Measurements from ENCODE around the gene MIOS.

The MIOS gene

DNA sequence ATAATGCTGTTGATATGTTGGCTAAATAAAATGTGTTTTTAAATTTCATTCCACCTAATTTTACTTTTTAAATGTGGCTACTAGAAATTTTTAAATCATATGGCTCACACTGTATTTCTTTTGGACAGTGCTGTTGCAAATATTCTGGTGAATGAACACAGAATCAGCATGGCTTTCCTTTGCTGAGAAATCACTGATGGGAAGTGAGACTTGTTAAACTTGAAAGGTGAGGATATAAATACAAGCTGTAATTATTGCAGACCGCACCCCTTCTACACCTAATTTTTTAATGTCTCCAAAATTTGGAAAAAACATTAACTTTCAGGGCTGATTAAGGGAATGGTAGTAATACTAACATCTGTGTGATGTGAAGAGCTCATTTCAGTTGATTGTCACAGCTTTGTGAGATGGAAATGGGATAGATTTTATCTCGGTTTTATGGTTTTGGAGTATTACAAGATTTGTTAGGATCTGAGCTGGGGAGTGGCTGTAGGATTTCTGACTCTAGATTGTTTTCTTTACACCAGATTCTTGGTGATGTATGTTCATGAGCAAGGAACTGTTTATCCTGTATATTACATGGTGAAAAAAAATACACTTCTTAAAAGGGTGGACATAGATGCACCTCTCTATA is 1.3 kb downstream of the MIOS start:
- Histone ChIP-seq H3K36me3 (ENCODE audit: insufficient read depth, low read length) (peaks cover 28% of the 10 kb centered on the region), H3K9ac (ENCODE audit: low read depth, low read length) (peak overlapping the region; percentile 96; the same call in 1 of the 2 replicates), H3K27me3 (ENCODE audit: insufficient read depth, low read length) (no peaks in the 10 kb centered on the region), H3K4me3 (ENCODE audit: low read length) (peak overlapping the region; percentile 98), H3K9me3 (ENCODE audit: insufficient read depth, low read depth, low read length) (peaks cover 5% of the 10 kb centered on the region; the same call in 1 of the 2 replicates), H3K4me1 (ENCODE audit: insufficient read depth, low read length) (peaks cover 28% of the 10 kb centered on the region), H3K27ac (ENCODE audit: low read depth, low read length) (no peak overlapping the region)
- WGBS: 75% methylated on average over 1 of the region's 2 CpGs

DNA sequence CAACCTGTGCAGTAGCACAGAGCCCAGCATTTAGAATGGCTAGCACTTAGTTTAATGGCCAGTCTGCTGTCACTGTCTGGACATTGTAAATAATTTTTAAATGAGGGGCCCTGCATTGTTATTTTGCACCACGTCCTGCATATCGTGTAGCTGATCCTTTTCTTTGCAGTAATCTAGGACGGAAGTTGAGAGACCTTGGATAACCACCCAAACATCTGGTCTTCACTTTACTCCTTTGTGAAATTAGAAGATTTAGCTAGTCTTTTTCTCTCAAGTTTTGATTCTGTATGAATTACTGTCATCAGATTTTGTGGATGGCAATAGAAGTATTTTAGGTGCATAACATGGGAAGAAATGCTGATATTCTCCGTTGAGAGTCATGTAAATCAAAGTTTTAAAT is 1.9 kb downstream of the MIOS start:
- H3K9ac ChIP-seq (ENCODE audit: low read depth, low read length): no peak overlapping the region

DNA sequence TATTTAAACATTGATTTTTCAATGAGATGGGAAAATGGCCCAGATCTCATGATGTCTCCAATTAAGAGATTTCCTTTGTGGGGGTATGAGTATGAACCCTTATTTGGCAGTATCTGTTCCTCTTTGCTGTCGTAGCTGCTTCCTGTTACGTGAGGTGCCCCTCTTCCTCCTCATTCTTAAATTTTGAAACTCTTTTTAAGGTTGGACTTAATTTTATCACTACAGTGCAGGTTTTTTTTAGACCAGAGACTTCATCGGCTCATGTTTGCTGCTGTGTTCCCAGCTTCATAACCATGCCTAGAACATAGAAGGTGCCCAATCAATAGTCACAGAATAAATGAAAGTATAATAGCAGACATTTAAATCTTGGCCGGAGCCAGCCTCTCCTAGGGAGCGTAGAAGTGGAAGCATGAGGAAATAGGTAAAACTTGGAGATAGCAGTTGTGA is 2.4 kb downstream of the MIOS start:
- Histone ChIP-seq H3K36me3 (ENCODE audit: insufficient read depth, low read length) (peaks cover 39% of the 10 kb centered on the region), H3K27me3 (ENCODE audit: insufficient read depth, low read length) (no peaks in the 10 kb centered on the region), H3K9ac (ENCODE audit: low read depth, low read length) (no peak overlapping the region), H3K4me3 (ENCODE audit: low read length) (peak overlapping the region; percentile 98; the same call in 1 of the 2 replicates), H3K9me3 (ENCODE audit: insufficient read depth, low read depth, low read length) (peaks cover 5% of the 10 kb centered on the region; the same call in 1 of the 2 replicates), H3K4me1 (ENCODE audit: insufficient read depth, low read length) (peaks cover 23% of the 10 kb centered on the region), H3K27ac (ENCODE audit: low read depth, low read length) (no peak overlapping the region)
- 89% methylated on average over 5 of the region's 5 CpGs for WGBS

More for the DNA sequence above, 1.9 kb downstream of the MIOS start:
- H3K9me3 ChIP-seq (ENCODE audit: insufficient read depth, low read depth, low read length): peaks cover 5% of the 10 kb centered on the region; the same call in 1 of the 2 replicates
- H3K4me1 ChIP-seq (ENCODE audit: insufficient read depth, low read length): peaks cover 28% of the 10 kb centered on the region
- peaks cover 34% of the 10 kb centered on the region for H3K36me3 ChIP-seq (ENCODE audit: insufficient read depth, low read length)
- 95% methylated on average over 4 of the region's 4 CpGs for WGBS
- H3K4me3 ChIP-seq (ENCODE audit: low read length): peak overlapping the region; percentile 98
- no peaks in the 10 kb centered on the region for H3K27me3 ChIP-seq (ENCODE audit: insufficient read depth, low read length)
- no peak overlapping the region for H3K27ac ChIP-seq (ENCODE audit: low read depth, low read length)

DNA sequence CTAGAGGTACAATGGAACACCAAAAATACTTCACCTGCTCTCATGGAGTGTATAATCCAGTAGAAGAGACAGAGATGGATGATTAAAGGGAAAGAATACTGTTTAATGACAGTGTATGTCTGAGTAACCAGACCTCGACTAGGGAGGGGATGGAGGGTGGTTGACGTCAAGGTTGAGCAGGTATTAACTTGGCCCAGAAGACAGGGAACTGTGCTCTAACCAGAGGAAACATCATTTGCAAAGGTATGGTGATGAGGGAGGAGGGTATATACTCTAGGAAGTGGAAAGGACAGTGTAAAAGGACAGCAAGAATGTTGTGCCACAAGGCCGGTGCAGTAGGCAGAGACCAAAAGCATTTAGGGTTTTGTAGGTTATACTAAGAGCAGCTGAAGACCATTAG is 2.9 kb downstream of the MIOS start:
- Histone ChIP-seq H3K4me1 (ENCODE audit: insufficient read depth, low read length) (peaks cover 22% of the 10 kb centered on the region), H3K9me3 (ENCODE audit: insufficient read depth, low read depth, low read length) (peaks cover 5% of the 10 kb centered on the region; the same call in 1 of the 2 replicates), H3K36me3 (ENCODE audit: insufficient read depth, low read length) (peaks cover 44% of the 10 kb centered on the region), H3K27ac (ENCODE audit: low read depth, low read length) (no peak overlapping the region), H3K27me3 (ENCODE audit: insufficient read depth, low read length) (no peaks in the 10 kb centered on the region), H3K9ac (ENCODE audit: low read depth, low read length) (no peak overlapping the region), H3K4me3 (ENCODE audit: low read length) (no peak overlapping the region)
- WGBS: 93% methylated on average over 3 of the region's 3 CpGs

DNA sequence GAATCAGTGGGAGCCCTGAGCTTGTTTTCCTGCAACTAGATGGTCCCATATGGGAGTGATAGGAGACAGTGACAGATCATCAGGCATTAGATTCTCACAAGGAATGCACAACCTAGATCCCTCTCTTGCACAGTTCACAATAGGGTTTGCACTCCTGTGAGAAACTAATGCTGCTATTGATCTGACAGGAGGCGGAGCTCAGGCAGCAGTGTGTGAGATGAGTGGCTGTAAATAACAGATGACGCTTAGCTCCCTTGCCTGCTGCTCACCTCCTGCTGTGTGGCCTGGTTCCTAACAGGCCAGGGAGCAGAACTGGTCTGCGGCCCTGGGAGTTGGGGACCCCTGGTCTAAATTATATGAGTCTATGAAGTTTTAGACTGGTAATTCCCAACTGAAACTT is 3.9 kb downstream of the MIOS start:
- no peak overlapping the region for H3K9ac ChIP-seq (ENCODE audit: low read depth, low read length)
- no peak overlapping the region for H3K4me3 ChIP-seq (ENCODE audit: low read length)
- H3K9me3 ChIP-seq (ENCODE audit: insufficient read depth, low read depth, low read length): peaks cover 5% of the 10 kb centered on the region; the same call in 1 of the 2 replicates
- H3K36me3 ChIP-seq (ENCODE audit: insufficient read depth, low read length): peaks cover 44% of the 10 kb centered on the region
- H3K27me3 ChIP-seq (ENCODE audit: insufficient read depth, low read length): no peaks in the 10 kb centered on the region
- WGBS: 93% methylated on average over 3 of the region's 3 CpGs
- no peak overlapping the region for H3K27ac ChIP-seq (ENCODE audit: low read depth, low read length)
- H3K4me1 ChIP-seq (ENCODE audit: insufficient read depth, low read length): peaks cover 22% of the 10 kb centered on the region

DNA sequence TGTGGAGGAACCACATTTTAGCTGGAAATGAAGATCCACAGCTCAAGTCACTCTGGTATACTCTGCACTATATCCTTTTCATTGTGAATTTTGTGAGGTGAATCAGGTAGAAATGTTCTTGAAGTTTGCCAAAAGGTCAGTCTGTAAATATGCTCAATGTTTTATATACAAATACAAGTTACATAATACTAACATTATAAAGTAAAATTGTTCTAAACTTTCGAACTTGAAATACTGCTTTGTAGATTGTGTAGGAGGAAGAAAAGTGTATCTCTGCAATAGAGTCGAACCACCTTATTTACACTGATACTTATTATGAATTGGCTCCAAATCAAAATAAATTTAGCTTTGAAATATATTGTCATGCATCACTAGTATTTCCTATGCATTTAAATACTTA is 7.0 kb downstream of the MIOS start:
- no peak overlapping the region for H3K27ac ChIP-seq (ENCODE audit: low read depth, low read length)
- H3K4me1 ChIP-seq (ENCODE audit: insufficient read depth, low read length): peaks cover 3% of the 10 kb centered on the region
- H3K27me3 ChIP-seq (ENCODE audit: insufficient read depth, low read length): no peaks in the 10 kb centered on the region
- H3K9ac ChIP-seq (ENCODE audit: low read depth, low read length): no peak overlapping the region
- H3K36me3 ChIP-seq (ENCODE audit: insufficient read depth, low read length): peaks cover 48% of the 10 kb centered on the region
- no CpG with 5 or more reads among the region's 2 CpGs for WGBS
- peaks cover 5% of the 10 kb centered on the region; the same call in 1 of the 2 replicates for H3K9me3 ChIP-seq (ENCODE audit: insufficient read depth, low read depth, low read length)
- no peak overlapping the region for H3K4me3 ChIP-seq (ENCODE audit: low read length)

DNA sequence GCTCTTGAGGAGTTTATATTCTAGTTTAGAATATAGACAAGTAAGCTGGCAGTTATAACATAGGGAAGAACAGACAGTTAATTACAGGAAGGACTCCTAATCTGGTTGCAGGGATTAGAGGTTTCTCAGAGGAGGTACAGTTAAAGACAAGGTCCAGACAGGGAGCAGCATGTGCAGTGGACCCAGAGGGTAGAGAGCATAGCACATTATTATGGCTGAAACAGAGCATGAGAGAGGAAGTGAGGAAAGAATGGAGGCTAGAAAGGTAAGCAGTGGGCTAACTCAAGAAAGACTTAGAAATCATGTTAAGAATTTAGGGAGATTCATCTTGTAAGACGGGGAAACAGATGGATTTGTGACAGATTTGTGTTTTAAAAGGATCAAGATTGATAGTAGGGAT is 9.7 kb downstream of the MIOS start:
- Histone ChIP-seq H3K9me3 (ENCODE audit: insufficient read depth, low read depth, low read length) (no peaks in the 10 kb centered on the region), H3K4me3 (ENCODE audit: low read length) (no peak overlapping the region), H3K36me3 (ENCODE audit: insufficient read depth, low read length) (peaks cover 43% of the 10 kb centered on the region), H3K27me3 (ENCODE audit: insufficient read depth, low read length) (no peaks in the 10 kb centered on the region), H3K27ac (ENCODE audit: low read depth, low read length) (no peak overlapping the region), H3K4me1 (ENCODE audit: insufficient read depth, low read length) (peaks cover 3% of the 10 kb centered on the region; the same call in 1 of the 2 replicates), H3K9ac (ENCODE audit: low read depth, low read length) (no peak overlapping the region)
- 92% methylated on average over 1 of the region's 1 CpG for whole genome bisulfite sequencing

DNA sequence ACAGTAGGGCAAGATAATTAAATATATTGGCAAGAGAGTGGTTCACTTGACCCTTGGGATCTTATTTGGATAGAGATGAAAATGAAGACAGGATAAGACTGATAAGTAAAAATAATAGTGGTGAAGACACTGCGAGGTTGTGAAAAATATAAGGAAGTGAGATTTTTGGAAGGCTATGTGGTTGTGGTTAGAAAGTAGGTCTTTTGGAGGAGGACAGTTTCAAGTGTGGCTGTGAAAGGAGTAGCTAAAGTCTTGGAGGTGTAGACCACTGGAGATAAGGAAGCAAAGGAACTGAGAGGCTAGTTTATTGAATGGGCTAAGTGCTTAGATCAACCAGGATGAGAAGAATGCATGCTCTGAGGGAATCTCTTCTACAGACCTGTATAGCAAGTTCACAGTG is 11.2 kb downstream of the MIOS start:
- Histone ChIP-seq H3K27me3 (ENCODE audit: insufficient read depth, low read length) (no peaks in the 10 kb centered on the region), H3K9me3 (ENCODE audit: insufficient read depth, low read depth, low read length) (no peaks in the 10 kb centered on the region), H3K27ac (ENCODE audit: low read depth, low read length) (no peak overlapping the region), H3K4me1 (ENCODE audit: insufficient read depth, low read length) (peaks cover 11% of the 10 kb centered on the region; the same call in 1 of the 2 replicates), H3K9ac (ENCODE audit: low read depth, low read length) (no peak overlapping the region), H3K36me3 (ENCODE audit: insufficient read depth, low read length) (peaks cover 40% of the 10 kb centered on the region), H3K4me3 (ENCODE audit: low read length) (no peak overlapping the region)
- 96% methylated on average over 1 of the region's 1 CpG for WGBS

DNA sequence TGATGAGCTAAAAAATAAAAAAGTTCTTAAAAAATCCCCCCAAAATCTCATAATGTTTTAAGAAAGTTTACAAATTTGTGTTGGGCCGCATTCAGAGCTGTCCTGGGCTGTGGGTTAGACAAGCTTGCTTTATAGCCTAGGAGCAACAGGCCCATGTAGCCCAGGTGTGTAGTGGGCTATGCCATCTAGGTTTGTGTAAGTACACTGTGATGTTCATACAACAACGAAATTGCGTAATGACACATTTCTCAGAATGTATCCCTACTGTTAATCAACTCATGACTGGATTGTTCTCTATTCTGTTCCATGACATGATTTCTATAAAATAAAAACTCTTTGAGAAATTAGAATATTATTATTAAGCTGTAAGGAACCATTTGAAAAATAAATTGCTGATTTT is 13.0 kb downstream of the MIOS start:
- Histone ChIP-seq H3K36me3 (ENCODE audit: insufficient read depth, low read length) (peaks cover 40% of the 10 kb centered on the region), H3K27ac (ENCODE audit: low read depth, low read length) (no peak overlapping the region), H3K4me1 (ENCODE audit: insufficient read depth, low read length) (peaks cover 11% of the 10 kb centered on the region; the same call in 1 of the 2 replicates), H3K27me3 (ENCODE audit: insufficient read depth, low read length) (no peaks in the 10 kb centered on the region), H3K9ac (ENCODE audit: low read depth, low read length) (no peak overlapping the region), H3K9me3 (ENCODE audit: insufficient read depth, low read depth, low read length) (no peaks in the 10 kb centered on the region), H3K4me3 (ENCODE audit: low read length) (no peak overlapping the region)
- WGBS: 98% methylated on average over 3 of the region's 3 CpGs

DNA sequence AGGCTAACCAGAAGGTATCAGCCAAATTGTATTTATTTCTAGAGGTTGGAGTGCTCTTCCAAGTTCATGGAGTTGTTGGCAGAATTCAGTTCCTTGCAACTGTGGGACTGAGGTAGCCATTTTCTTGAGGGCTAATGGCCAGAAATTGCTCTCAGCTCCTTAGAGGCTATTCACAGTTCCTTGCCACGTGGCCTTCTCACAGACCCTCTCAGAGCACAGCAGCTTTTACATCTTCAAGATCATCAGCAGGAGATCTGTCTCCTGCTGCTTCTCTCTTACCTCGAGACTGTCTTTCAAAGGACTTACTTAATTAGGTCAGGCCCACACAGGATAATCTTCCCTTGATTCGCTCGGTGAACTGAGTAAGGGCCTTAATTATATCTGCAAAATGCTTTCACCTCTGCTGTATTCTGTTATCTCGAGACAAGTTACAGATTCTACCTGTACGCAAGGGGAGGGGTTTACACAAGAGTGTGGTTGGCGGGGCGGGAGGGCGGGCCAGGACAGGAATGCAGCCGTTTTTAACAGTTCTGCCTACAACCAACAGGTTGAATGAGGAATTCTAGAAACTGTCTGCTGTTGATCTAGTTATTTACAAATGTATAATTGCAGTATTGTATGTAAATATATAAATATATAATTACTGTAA is 15.0 kb downstream of the MIOS start:
- Histone ChIP-seq H3K4me3 (ENCODE audit: low read length) (no peak overlapping the region), H3K27me3 (ENCODE audit: insufficient read depth, low read length) (no peaks in the 10 kb centered on the region), H3K36me3 (ENCODE audit: insufficient read depth, low read length) (peaks cover 55% of the 10 kb centered on the region), H3K9me3 (ENCODE audit: insufficient read depth, low read depth, low read length) (no peaks in the 10 kb centered on the region), H3K27ac (ENCODE audit: low read depth, low read length) (peak overlapping the region; percentile 72; the same call in 1 of the 2 replicates), H3K9ac (ENCODE audit: low read depth, low read length) (no peak overlapping the region; the same call in 1 of the 2 replicates), H3K4me1 (ENCODE audit: insufficient read depth, low read length) (peaks cover 11% of the 10 kb centered on the region; the same call in 1 of the 2 replicates)
- WGBS: 35% methylated on average over 10 of the region's 10 CpGs

DNA sequence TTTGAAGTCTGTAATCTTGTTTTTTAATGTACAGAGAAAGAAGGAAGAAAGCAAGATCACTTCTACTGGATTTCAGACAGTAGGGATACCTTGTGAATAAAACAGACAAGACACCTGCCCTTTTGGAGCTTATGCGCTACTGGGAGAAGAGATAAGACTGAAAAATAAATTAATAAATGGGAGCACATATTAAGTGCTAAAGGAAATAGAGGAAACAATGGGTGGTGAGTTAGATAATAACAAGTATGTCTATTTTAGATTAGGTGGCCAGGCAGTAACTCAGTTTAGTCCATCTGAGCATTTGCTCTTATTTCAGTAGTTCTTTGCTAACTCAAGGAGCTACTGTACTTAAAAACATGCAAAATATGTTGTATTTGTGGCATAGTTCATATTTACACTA is 15.9 kb downstream of the MIOS start:
- H3K36me3 ChIP-seq (ENCODE audit: insufficient read depth, low read length): peaks cover 56% of the 10 kb centered on the region
- H3K9me3 ChIP-seq (ENCODE audit: insufficient read depth, low read depth, low read length): no peaks in the 10 kb centered on the region
- H3K9ac ChIP-seq (ENCODE audit: low read depth, low read length): no peak overlapping the region
- no peak overlapping the region for H3K27ac ChIP-seq (ENCODE audit: low read depth, low read length)
- H3K27me3 ChIP-seq (ENCODE audit: insufficient read depth, low read length): no peaks in the 10 kb centered on the region
- peaks cover 11% of the 10 kb centered on the region; the same call in 1 of the 2 replicates for H3K4me1 ChIP-seq (ENCODE audit: insufficient read depth, low read length)
- 97% methylated on average over 1 of the region's 1 CpG for WGBS
- no peak overlapping the region for H3K4me3 ChIP-seq (ENCODE audit: low read length)

Measured in HUES64 (cell line).